GM12878 (cell line): Measurements from ENCODE around the gene DLG2. TPM values are rescaled to one million over a fixed set of nuclear protein-coding genes. Genes with fewer than 3 reads are reported as not detected.

ENCODE experiments used
- ATAC-seq: fragments of 200-7000 bp; cut with Tn5 transposase; 3 replicates; pipeline ENCODE4 v1.9.1; 2020; ENCODE audit warnings: mild to moderate bottlenecking, moderate library complexity
- BruUV-seq: library from RNA; stranded (reverse); fragments of 400-500 nt; replicated peaks from 2 replicates; lab custom pipeline; 2021; lab: Mats Ljungman, UMichigan
- CTCF ChIA-PET: fragments of 300-600 bp; sonication (Branson Sonifier 250); formaldehyde crosslinking; extraction: SDS; loops from one replicate; lab custom pipeline; 2021; ENCODE audit warnings: inconsistent platforms; lab: Yijun Ruan, JAX
- POLR2A ChIA-PET: fragments of 350-600 bp; formaldehyde crosslinking; extraction: SDS; loops from one replicate; lab custom pipeline; 2021; ENCODE audit warnings: inconsistent platforms; lab: Charles Lee
- RAD21 ChIA-PET: fragments of 300-600 bp; sonication (Branson Sonifier 250); formaldehyde crosslinking; loops from one replicate; lab custom pipeline; 2023; ENCODE audit warnings: antibody characterized with exemption; ENCODE audit not compliant: unreplicated experiment; lab: Charles Lee
- SMC1A ChIA-PET: fragments of 300-600 bp; sonication (Branson Sonifier 250); formaldehyde crosslinking; loops from one replicate; lab custom pipeline; 2023; ENCODE audit not compliant: unreplicated experiment, uncharacterized antibody; lab: Charles Lee
- DNase-seq: peaks from one replicate; pipeline ENCODE4 v3.0.0-alpha.2; 2011; ENCODE audit warnings: low read depth, low spot score
- FAIRE-seq: peaks from 3 replicates; lab custom pipeline; 2011; peaks lifted over from hg19 to GRCh38; lab: Jason Lieb, UNC
- H2AFZ ChIP-seq: 2 replicates; pipeline ENCODE4 v1.6.0; 2011; ENCODE audit warnings: low read depth, low read length, control low read depth; ENCODE audit not compliant: control insufficient read depth
- H3K27ac ChIP-seq: 2 replicates; pipeline ENCODE4 v1.5.1; 2011; ENCODE audit warnings: control low read depth; ENCODE audit not compliant: control insufficient read depth, insufficient read depth
- H3K27me3 ChIP-seq, 2 experiments: replicated peaks in 1 of 2; 2 replicates each; pipeline versions ENCODE4 v1.6.0 to v1.6.1; 2011; ENCODE audit warnings: low read length in 1 of 2; ENCODE audit not compliant: control insufficient read depth in 2 of 2, insufficient read depth in 2 of 2
- H3K36me3 ChIP-seq, 2 experiments: 2 replicates each; pipeline ENCODE4 v1.5.1; 2011; ENCODE audit warnings: low read length in 1 of 2; ENCODE audit not compliant: control insufficient read depth in 2 of 2, insufficient read depth in 2 of 2
- H3K4me1 ChIP-seq: 2 replicates; pipeline ENCODE4 v1.6.1; 2011; ENCODE audit warnings: mild to moderate bottlenecking, low read length, moderate library complexity, mixed read lengths; ENCODE audit not compliant: control insufficient read depth, insufficient read depth
- H3K4me2 ChIP-seq: 2 replicates; pipeline ENCODE4 v1.6.0; 2011; ENCODE audit warnings: control low read depth; ENCODE audit not compliant: control insufficient read depth, insufficient read depth
- H3K4me3 ChIP-seq: fragments of 200-600 bp; sonication (generic); 2 replicates; pipeline ENCODE4 v1.5.1; 2016
- H3K79me2 ChIP-seq: 2 replicates; pipeline ENCODE4 v1.6.0; 2011; ENCODE audit warnings: low read length; ENCODE audit not compliant: control insufficient read depth, insufficient read depth
- H3K9ac ChIP-seq: 2 replicates; pipeline ENCODE4 v1.8.0; 2011; ENCODE audit warnings: low read length, control low read depth, mixed read lengths; ENCODE audit not compliant: control insufficient read depth, insufficient read depth
- H3K9me3 ChIP-seq: replicated peaks from 3 replicates; pipeline ENCODE4 v1.5.1; 2011; ENCODE audit warnings: mild to moderate bottlenecking, low read length; ENCODE audit not compliant: control insufficient read depth, insufficient read depth
- H4K20me1 ChIP-seq: 2 replicates; pipeline ENCODE4 v1.6.0; 2011; ENCODE audit not compliant: control insufficient read depth, insufficient read depth
- BCLAF1 ChIP-seq: fragments of 450-650 bp; IDR thresholded peaks from 2 replicates; pipeline ENCODE4 v1.6.1; 2017; ENCODE audit warnings: antibody characterized with exemption, mild to moderate bottlenecking, moderate library complexity
- HDGF ChIP-seq: fragments of 450-650 bp; IDR thresholded peaks from 2 replicates; pipeline ENCODE4 v1.6.1; 2016; ENCODE audit warnings: antibody characterized with exemption
- KDM1A ChIP-seq: fragments of 200-600 bp; sonication (generic); IDR thresholded peaks from 2 replicates; pipeline ENCODE4 v1.6.1; 2016; ENCODE audit warnings: borderline replicate concordance
- WGBS: methylation state at CpG from one replicate; pipeline ENCODE4 v1.1.6; 2016; ENCODE audit warnings: low lambda C conversion rate; ENCODE audit not compliant: insufficient replicate concordance, insufficient coverage; ENCODE audit errors: missing lambda C conversion rate; 5-methylcytosine and 5-hydroxymethylcytosine counted together
- in situ Hi-C: fragments of 300-500 bp; cut with MboI; formaldehyde crosslinking; loops from 9 replicates; pipeline ENCODE4 v1.14.3; 2018; ENCODE audit warnings: mixed read lengths
- intact Hi-C: fragments of 100-400 bp; cut with micrococcal nuclease; formaldehyde crosslinking; loops from one replicate; pipeline ENCODE4 v1.14.2; 2022; ENCODE audit not compliant: unreplicated experiment
- polyA plus RNA-seq, 11 experiments: library from polyadenylated mRNA; depleted of rRNA in 4 of 11; unstranded in 6 of 11; stranded (reverse) in 5 of 11; fragments of >200 nt; fragmentation: Nextera tagmentation in 4 of 11; fragmentation: Illumina TruSeq in 1 of 11; extraction: Ambion mirVana in 4 of 11; extraction: Trizol in 1 of 11; gene quantifications; 1 replicate in 1 of 11; 2 replicates in 10 of 11; pipeline versions ENCODE4 v1.2.1 to v1.2.3, GENCODE V29; 2011 to 2016; ENCODE audit warnings: inconsistent platforms in 2 of 11, missing spikeins in 2 of 11, low read depth in 1 of 11
- total RNA-seq, 4 experiments: library from RNA; depleted of rRNA in 3 of 4; stranded (reverse); fragments of >200 nt in 3 of 4; fragmentation: Illumina TruSeq in 1 of 4; extraction: Trizol in 1 of 4; gene quantifications; 2 replicates each; pipeline versions ENCODE4 v1.2.1 to v1.2.3, GENCODE V29; 2013 to 2021

Gene DLG2
- total and polyA plus RNA-seq, 10 of the 15 experiments (the other 5 are each of a cell fraction or from before 2014, with no cell fraction given): 0.09 to 0.98 (median 0.35) TPM

- no peaks in the 10 kb centered on the region for H3K9me3 ChIP-seq
- WGBS: 40% methylated on average over 11 of the region's 11 CpGs
These were observed 2116.3 kb downstream of the DLG2 start for GRCh38 chr11:83510530-83511460.

More at GRCh38 chr11:83510530-83511460, 2116.3 kb downstream of the DLG2 start:
- no peak for TF ChIP-seq KDM1A
- no peak for TF ChIP-seq BCLAF1
- no peak for TF ChIP-seq HDGF
- CTCF ChIA-PET: interaction anchor here (0.6 to 0.7 kb wide), 3 partner anchors 9 to 832 kb away, joined by 3 read pairs; no protein-coding TSS in a partner anchor
- DNase-seq (no peak), ATAC-seq (no peak), FAIRE-seq (no peak)
- POLR2A ChIA-PET: no interaction called here
- SMC1A ChIA-PET: interaction anchor here (1.2 kb wide), 1 partner anchor 11 kb away, joined by 3 read pairs; no protein-coding TSS in a partner anchor
- Histone ChIP-seq H3K27ac (no peak overlapping the region), H3K9ac (no peak overlapping the region), H2AFZ (no peak overlapping the region), H3K27me3 (no peaks in the 10 kb centered on the region), H4K20me1 (no peaks in the 10 kb centered on the region), H3K36me3 (no peaks in the 10 kb centered on the region), H3K79me2 (no peaks in the 10 kb centered on the region), H3K4me3 (no peak overlapping the region), H3K4me2 (no peak overlapping the region), H3K4me1 (no peaks in the 10 kb centered on the region)
- in situ Hi-C loops: no loop called here
- intact Hi-C loops: no loop called here
- no TSS peak for BruUV-seq
- RAD21 ChIA-PET: interaction anchor here (0.6 kb wide), 1 partner anchor 308 kb away, joined by 3 read pairs; no protein-coding TSS in a partner anchor
